ENCODE results near the gene CEP152.

Gene CEP152

DNA sequence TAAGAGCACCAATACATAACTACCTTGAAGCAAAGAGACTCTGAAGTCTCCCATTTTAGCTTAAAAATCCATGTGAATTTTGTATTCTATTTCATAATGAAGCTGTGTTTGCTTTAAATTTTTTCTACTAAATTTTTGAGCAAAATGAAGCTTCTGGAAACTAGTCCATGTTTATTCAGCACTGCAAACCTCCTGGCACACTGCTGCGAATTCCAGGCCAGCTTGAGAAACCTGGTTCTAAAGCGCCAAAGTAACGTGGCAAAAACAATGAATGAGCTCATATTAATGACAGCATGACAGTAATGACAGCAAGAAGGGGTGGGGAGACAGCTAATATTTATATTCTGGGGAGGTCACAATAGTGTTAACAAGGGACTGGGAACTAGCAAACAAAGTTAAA, 25.7 kb downstream of the CEP152 start:
- DNase-seq (ENCODE audit: low read depth in 1 of 2, low spot score in 1 of 2), result no peak
- H3K27ac ChIP-seq (replicated peaks), result no peak overlapping the region
- TF ChIP-seq, protein P1, sequence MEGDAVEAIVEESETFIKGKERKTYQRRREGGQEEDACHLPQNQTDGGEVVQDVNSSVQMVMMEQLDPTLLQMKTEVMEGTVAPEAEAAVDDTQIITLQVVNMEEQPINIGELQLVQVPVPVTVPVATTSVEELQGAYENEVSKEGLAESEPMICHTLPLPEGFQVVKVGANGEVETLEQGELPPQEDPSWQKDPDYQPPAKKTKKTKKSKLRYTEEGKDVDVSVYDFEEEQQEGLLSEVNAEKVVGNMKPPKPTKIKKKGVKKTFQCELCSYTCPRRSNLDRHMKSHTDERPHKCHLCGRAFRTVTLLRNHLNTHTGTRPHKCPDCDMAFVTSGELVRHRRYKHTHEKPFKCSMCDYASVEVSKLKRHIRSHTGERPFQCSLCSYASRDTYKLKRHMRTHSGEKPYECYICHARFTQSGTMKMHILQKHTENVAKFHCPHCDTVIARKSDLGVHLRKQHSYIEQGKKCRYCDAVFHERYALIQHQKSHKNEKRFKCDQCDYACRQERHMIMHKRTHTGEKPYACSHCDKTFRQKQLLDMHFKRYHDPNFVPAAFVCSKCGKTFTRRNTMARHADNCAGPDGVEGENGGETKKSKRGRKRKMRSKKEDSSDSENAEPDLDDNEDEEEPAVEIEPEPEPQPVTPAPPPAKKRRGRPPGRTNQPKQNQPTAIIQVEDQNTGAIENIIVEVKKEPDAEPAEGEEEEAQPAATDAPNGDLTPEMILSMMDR (IDR thresholded peaks at IDR 0.05; ENCODE audit: insufficient read depth, low read length), result no peak
- TF ChIP-seq POLR2AphosphoS5 (IDR thresholded peaks at IDR 0.05; ENCODE audit: low read depth) (no peak), SPI1 (IDR thresholded peaks at IDR 0.05; ENCODE audit: borderline replicate concordance, low read depth) (no peak), GABPA (IDR thresholded peaks at IDR 0.05; ENCODE audit: low read depth) (no peak)
- TF ChIP-seq, protein P2, sequence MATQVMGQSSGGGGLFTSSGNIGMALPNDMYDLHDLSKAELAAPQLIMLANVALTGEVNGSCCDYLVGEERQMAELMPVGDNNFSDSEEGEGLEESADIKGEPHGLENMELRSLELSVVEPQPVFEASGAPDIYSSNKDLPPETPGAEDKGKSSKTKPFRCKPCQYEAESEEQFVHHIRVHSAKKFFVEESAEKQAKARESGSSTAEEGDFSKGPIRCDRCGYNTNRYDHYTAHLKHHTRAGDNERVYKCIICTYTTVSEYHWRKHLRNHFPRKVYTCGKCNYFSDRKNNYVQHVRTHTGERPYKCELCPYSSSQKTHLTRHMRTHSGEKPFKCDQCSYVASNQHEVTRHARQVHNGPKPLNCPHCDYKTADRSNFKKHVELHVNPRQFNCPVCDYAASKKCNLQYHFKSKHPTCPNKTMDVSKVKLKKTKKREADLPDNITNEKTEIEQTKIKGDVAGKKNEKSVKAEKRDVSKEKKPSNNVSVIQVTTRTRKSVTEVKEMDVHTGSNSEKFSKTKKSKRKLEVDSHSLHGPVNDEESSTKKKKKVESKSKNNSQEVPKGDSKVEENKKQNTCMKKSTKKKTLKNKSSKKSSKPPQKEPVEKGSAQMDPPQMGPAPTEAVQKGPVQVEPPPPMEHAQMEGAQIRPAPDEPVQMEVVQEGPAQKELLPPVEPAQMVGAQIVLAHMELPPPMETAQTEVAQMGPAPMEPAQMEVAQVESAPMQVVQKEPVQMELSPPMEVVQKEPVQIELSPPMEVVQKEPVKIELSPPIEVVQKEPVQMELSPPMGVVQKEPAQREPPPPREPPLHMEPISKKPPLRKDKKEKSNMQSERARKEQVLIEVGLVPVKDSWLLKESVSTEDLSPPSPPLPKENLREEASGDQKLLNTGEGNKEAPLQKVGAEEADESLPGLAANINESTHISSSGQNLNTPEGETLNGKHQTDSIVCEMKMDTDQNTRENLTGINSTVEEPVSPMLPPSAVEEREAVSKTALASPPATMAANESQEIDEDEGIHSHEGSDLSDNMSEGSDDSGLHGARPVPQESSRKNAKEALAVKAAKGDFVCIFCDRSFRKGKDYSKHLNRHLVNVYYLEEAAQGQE (IDR thresholded peaks at IDR 0.05; ENCODE audit: insufficient replicate concordance, low read depth), result no peak
- no peak overlapping the region for H3K4me3 ChIP-seq (replicated peaks; ENCODE audit: insufficient read depth, low read length)
- no peaks in the 10 kb centered on the region for H3K27me3 ChIP-seq (ENCODE audit: insufficient read depth, poor library complexity, severe bottlenecking)

DNA sequence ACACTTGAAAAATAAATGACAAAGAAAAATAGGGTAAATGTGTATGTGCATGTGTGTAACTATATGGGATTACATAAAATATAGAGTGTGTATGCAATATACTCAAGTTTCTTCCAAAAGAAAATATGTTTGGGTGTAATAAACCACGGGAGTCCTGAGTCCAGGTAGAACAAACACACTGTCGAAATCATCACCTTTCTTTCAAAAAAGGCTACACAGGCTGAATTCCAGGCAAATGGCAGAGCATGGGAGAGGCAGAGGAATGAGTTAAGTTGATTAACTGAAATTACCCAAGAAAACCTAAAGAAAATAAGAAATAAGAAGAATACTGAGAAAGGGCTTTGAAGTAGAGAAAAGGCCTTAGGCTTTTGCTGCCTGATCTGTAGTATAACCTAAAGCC, 26.1 kb downstream of the CEP152 start:
- DNase-seq (ENCODE audit: low read depth in 1 of 2, low spot score in 1 of 2), result no peak
- H3K27me3 ChIP-seq (ENCODE audit: insufficient read depth, poor library complexity, severe bottlenecking), result no peaks in the 10 kb centered on the region
- H3K4me3 ChIP-seq (replicated peaks; ENCODE audit: insufficient read depth, low read length), result no peak overlapping the region
- TF ChIP-seq, protein P1 (IDR thresholded peaks at IDR 0.05; ENCODE audit: insufficient read depth, low read length), result no peak
- TF ChIP-seq GABPA (IDR thresholded peaks at IDR 0.05; ENCODE audit: low read depth), result no peak
- TF ChIP-seq, protein P2 (IDR thresholded peaks at IDR 0.05; ENCODE audit: insufficient replicate concordance, low read depth), result no peak
- no peak for TF ChIP-seq POLR2AphosphoS5 (IDR thresholded peaks at IDR 0.05; ENCODE audit: low read depth)
- TF ChIP-seq SPI1 (IDR thresholded peaks at IDR 0.05; ENCODE audit: borderline replicate concordance, low read depth), result no peak
- no peak overlapping the region for H3K27ac ChIP-seq (replicated peaks)

DNA sequence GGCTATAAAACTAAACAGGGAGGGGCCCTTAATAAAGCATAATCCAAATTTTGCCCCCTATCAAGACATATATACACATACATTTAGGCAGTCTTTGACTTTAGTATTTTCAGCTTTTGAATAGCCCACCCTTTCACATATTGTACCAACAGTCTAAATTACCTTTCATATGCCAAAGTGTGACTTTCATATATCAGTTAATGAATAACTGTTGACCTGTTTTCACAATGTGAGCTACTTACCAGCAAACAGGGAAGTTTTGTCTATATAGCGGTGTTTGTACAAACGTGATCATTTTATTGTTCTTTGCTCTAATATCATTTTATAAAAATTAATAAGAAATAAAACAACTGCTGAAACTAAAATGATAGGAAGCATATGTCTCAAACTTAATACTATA, 28.0 kb downstream of the CEP152 start:
- no peak for DNase-seq (ENCODE audit: low read depth in 1 of 2, low spot score in 1 of 2)
- Histone ChIP-seq H3K27me3 (ENCODE audit: insufficient read depth, poor library complexity, severe bottlenecking) (no peaks in the 10 kb centered on the region), H3K27ac (replicated peaks) (no peak overlapping the region), H3K4me3 (replicated peaks; ENCODE audit: insufficient read depth, low read length) (no peak overlapping the region)
- TF ChIP-seq, protein P1 (IDR thresholded peaks at IDR 0.05; ENCODE audit: insufficient read depth, low read length), result no peak
- TF ChIP-seq SPI1 (IDR thresholded peaks at IDR 0.05; ENCODE audit: borderline replicate concordance, low read depth) (no peak), POLR2AphosphoS5 (IDR thresholded peaks at IDR 0.05; ENCODE audit: low read depth) (no peak), GABPA (IDR thresholded peaks at IDR 0.05; ENCODE audit: low read depth) (no peak)

DNA sequence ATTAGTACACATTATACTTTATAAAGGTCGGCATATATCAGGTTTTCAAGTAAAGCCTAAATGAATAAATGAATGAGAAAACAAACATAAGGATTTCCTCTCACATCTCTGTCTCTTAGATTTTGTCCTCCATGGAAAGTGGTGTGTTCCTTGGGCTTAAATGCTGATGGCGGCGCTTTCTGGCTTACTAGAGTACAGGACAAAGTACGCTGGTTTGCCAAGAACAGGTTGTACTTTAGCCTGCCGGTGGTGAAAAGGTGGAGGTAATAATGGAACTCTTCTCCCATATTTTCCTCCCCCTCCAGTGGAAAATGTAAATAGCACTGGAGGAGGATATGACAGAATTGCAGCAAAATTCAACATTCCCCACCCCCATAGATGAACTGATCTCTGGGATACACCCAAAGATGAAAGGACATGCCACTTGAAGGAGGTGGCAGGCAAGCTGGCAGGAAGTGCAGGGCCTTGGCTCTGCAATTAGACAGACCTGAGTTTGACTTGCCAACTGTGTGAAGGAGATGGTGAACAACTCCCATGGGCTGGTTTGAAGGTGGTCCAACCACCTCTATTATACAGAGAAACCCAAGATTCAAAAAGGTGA, 29.3 kb downstream of the CEP152 start:
- no peak for DNase-seq (ENCODE audit: low read depth in 1 of 2, low spot score in 1 of 2)
- Histone ChIP-seq H3K27me3 (ENCODE audit: insufficient read depth, poor library complexity, severe bottlenecking) (no peaks in the 10 kb centered on the region), H3K4me3 (replicated peaks; ENCODE audit: insufficient read depth, low read length) (no peak overlapping the region), H3K27ac (replicated peaks) (no peak overlapping the region)
- TF ChIP-seq, protein P1 (IDR thresholded peaks at IDR 0.05; ENCODE audit: insufficient read depth, low read length), result no peak
- TF ChIP-seq SPI1 (IDR thresholded peaks at IDR 0.05; ENCODE audit: borderline replicate concordance, low read depth), result no peak
- TF ChIP-seq, protein P2 (IDR thresholded peaks at IDR 0.05; ENCODE audit: insufficient replicate concordance, low read depth), result no peak
- no peak for TF ChIP-seq POLR2AphosphoS5 (IDR thresholded peaks at IDR 0.05; ENCODE audit: low read depth)
- no peak for TF ChIP-seq GABPA (IDR thresholded peaks at IDR 0.05; ENCODE audit: low read depth)
